Panc1 (cell line): ENCODE measurements around the gene GALNT9.

Source experiments
- CTCF ChIP-seq: fragments of 450-650 bp; IDR thresholded peaks from 2 replicates; pipeline ENCODE4 v1.5.1; 2017; ENCODE audit warnings: mild to moderate bottlenecking
- POLR2AphosphoS5 ChIP-seq: IDR thresholded peaks from 2 replicates; pipeline ENCODE4 v1.6.1; 2012; ENCODE audit warnings: mild to moderate bottlenecking, low read depth, low read length, moderate library complexity
- REST ChIP-seq, 2 experiments: IDR thresholded peaks; 2 replicates each; pipeline ENCODE4 v1.6.1; 2011 to 2012; ENCODE audit warnings: low read depth in 2 of 2, control low read depth in 1 of 2, low read length in 1 of 2, mild to moderate bottlenecking in 1 of 2, moderate library complexity in 1 of 2; ENCODE audit not compliant: insufficient read depth in 1 of 2
- SIN3A ChIP-seq: IDR thresholded peaks from 2 replicates; pipeline ENCODE4 v1.6.1; 2012; ENCODE audit warnings: low read depth, mild to moderate bottlenecking, low read length, moderate library complexity, borderline replicate concordance; ENCODE audit not compliant: insufficient read depth

DNA sequence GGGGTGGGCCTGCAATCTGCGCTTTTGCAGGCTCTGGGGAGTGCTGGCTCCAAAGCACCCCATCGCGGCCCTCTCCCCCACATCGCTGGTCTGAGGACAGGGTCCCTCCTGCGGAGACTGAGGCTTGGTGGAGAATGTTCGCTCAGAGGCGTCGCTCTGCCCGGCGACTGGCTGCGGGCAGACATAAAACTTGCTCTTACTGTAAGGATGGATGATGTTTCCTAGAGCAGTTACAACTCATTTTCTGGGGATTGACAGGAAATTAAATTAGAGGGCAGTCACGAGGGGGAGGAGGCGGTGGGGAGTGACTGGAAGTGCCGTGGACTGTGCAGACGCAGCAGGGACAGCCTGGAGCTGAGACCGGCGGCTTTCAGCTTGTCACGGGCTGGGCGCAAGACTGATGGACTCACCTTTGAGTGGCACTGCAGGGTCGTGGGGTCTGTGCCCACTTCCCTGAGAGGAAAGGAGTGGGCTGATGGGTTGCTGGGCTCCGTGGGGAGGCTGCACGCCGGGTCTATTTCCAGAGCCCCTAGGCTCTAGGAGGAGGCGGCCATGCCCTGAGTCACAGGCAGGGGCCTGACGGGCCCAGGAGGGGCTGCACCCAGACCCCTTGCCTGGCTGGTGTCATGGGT is 152.4 kb downstream of the GALNT9 start:
- TF ChIP-seq POLR2AphosphoS5 = no peak
- TF ChIP-seq CTCF = no peak
- no peak for TF ChIP-seq REST (IDR thresholded peaks at IDR 0.05; ENCODE audit: insufficient read depth in 1 of 2, low read depth in 2 of 2, low read length in 1 of 2)
- no peak for TF ChIP-seq SIN3A
